Stimulated activated naive CD8-positive, alpha-beta T cell treated with anti-CD3 and anti-CD28 coated beads, Interleukin-15, Interleukin-2, amounts not matched to agents 100 ng/mL and 50 ng/mL, for 24 hours (primary cell): ENCODE results near the gene TRIP10.
"Not testable (repeated sequence)": the region's sequence is repeated elsewhere in the genome, so short reads cannot be mapped to it uniquely, and the experiment has no call there.

ENCODE experiments used
- H3K27ac Mint-ChIP-seq: one replicate; pipeline ENCODE4 v1.8.0; 2021; ENCODE audit warnings: mild to moderate bottlenecking, mixed read lengths
- H3K27me3 Mint-ChIP-seq: one replicate; pipeline ENCODE4 v1.8.0; 2021; ENCODE audit warnings: mixed read lengths
- H3K36me3 Mint-ChIP-seq: one replicate; pipeline ENCODE4 v1.8.0; 2021; ENCODE audit warnings: low read depth, mixed read lengths
- H3K4me1 Mint-ChIP-seq: one replicate; pipeline ENCODE4 v1.8.0; 2021; ENCODE audit warnings: low read depth, mixed read lengths
- H3K4me3 Mint-ChIP-seq: one replicate; pipeline ENCODE4 v1.8.0; 2021; ENCODE audit warnings: mild to moderate bottlenecking, mixed read lengths
- H3K9me3 Mint-ChIP-seq: one replicate; pipeline ENCODE4 v1.8.0; 2021; ENCODE audit warnings: mixed read lengths

The TRIP10 gene

GRCh38 chr19:6794686-6795431 lies 55.4 kb downstream of the TRIP10 start:
- H3K9me3 Mint-ChIP-seq = peaks cover 5% of the 10 kb centered on the region

GRCh38 chr19:6796278-6796677 lies 56.8 kb downstream of the TRIP10 start:
- peaks cover 85% of the 10 kb centered on the region for H3K4me1 Mint-ChIP-seq
- H3K9me3 Mint-ChIP-seq = peaks cover 5% of the 10 kb centered on the region
- peaks cover 69% of the 10 kb centered on the region for H3K36me3 Mint-ChIP-seq
- H3K4me3 Mint-ChIP-seq = no peak overlapping the region
- peak overlapping the region; percentile 2 for H3K27ac Mint-ChIP-seq
- H3K27me3 Mint-ChIP-seq = no peaks in the 10 kb centered on the region

More at GRCh38 chr19:6794686-6795431, 55.4 kb downstream of the TRIP10 start:
- no peaks in the 10 kb centered on the region for H3K27me3 Mint-ChIP-seq
- H3K4me3 Mint-ChIP-seq = no peak overlapping the region
- H3K36me3 Mint-ChIP-seq = peaks cover 68% of the 10 kb centered on the region
- no peak overlapping the region for H3K27ac Mint-ChIP-seq
- peaks cover 75% of the 10 kb centered on the region for H3K4me1 Mint-ChIP-seq

GRCh38 chr19:6797646-6798045 lies 58.2 kb downstream of the TRIP10 start:
- Mint-ChIP-seq H3K27ac (no peak overlapping the region), H3K9me3 (peaks cover 5% of the 10 kb centered on the region), H3K4me3 (no peak overlapping the region), H3K4me1 (peaks cover 77% of the 10 kb centered on the region), H3K36me3 (peaks cover 56% of the 10 kb centered on the region), H3K27me3 (no peaks in the 10 kb centered on the region)

- not testable (repeated sequence) for H3K9me3 Mint-ChIP-seq, H3K27me3 Mint-ChIP-seq
- peaks cover 37% of the 10 kb centered on the region for H3K36me3 Mint-ChIP-seq
- H3K4me3 Mint-ChIP-seq = peak overlapping the region; percentile 84
- H3K27ac Mint-ChIP-seq = peak overlapping the region; percentile 94
- H3K4me1 Mint-ChIP-seq = peaks cover 69% of the 10 kb centered on the region
Measured at GRCh38 chr19:6800160-6800790, 60.8 kb downstream of the TRIP10 start.

GRCh38 chr19:6800991-6801484 lies 61.6 kb downstream of the TRIP10 start:
- peak overlapping the region; percentile 84 for H3K4me3 Mint-ChIP-seq
- H3K9me3 Mint-ChIP-seq = no peaks in the 10 kb centered on the region
- H3K4me1 Mint-ChIP-seq = peaks cover 66% of the 10 kb centered on the region
- peak overlapping the region; percentile 94 for H3K27ac Mint-ChIP-seq
- H3K27me3 Mint-ChIP-seq = no peaks in the 10 kb centered on the region
- peaks cover 31% of the 10 kb centered on the region for H3K36me3 Mint-ChIP-seq
